NCI-H1436 treated with DMSO at 0.1 percent for 48 hours (cell line): Measurements from ENCODE around the gene RBFOX2.

Experiments used
- DNase-seq: peaks from one replicate; lab custom pipeline; 2025; lab: John Stamatoyannopoulos, UW

RBFOX2 gene

DNA sequence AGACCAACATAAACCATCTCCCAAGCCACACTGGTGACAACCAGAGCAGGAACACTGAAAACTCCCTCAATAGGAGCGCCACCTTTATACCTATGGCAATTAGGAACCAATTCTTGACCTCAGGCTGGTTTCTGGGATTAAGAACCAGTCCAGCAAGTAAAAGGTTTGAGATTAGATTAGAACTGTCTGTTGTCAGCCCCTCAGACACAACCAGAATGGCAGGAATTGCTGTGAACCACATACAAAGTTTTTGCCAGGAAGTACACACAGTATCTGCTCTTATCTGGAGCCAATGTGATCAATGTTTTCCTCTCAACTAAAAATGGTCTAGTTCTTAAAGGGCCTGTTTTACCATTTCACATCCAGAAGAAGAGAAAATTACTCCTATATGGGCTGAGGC, 55.2 kb downstream of the RBFOX2 start:
- no peak for DNase-seq

GRCh38 chr22:35972559-35972958, 56.1 kb downstream of the RBFOX2 start:
- DNase-seq, result no peak

GRCh38 chr22:35971456-35972119, 57.0 kb downstream of the RBFOX2 start:
- DNase-seq, result no peak

- DNase-seq, result no peak
These were observed 57.8 kb downstream of the RBFOX2 start for GRCh38 chr22:35970616-35971455.

DNA sequence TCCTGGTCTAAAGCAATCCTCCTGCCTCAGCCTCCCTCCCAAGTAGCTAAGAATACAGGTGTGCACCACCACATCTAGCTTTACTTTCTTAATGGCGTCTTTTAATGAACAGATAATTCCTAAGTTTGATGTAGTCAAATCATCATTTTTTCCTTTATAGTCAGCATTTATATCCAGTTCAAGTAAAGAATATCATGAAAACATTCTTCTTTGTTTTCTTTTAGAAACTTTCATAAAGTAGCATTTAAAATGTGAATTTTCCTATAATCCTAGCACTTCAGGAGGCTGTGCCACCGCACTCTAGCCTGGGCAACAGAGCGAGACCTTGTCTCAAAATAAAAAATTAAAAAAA, 61.6 kb downstream of the RBFOX2 start:
- DNase-seq, result no peak

DNA sequence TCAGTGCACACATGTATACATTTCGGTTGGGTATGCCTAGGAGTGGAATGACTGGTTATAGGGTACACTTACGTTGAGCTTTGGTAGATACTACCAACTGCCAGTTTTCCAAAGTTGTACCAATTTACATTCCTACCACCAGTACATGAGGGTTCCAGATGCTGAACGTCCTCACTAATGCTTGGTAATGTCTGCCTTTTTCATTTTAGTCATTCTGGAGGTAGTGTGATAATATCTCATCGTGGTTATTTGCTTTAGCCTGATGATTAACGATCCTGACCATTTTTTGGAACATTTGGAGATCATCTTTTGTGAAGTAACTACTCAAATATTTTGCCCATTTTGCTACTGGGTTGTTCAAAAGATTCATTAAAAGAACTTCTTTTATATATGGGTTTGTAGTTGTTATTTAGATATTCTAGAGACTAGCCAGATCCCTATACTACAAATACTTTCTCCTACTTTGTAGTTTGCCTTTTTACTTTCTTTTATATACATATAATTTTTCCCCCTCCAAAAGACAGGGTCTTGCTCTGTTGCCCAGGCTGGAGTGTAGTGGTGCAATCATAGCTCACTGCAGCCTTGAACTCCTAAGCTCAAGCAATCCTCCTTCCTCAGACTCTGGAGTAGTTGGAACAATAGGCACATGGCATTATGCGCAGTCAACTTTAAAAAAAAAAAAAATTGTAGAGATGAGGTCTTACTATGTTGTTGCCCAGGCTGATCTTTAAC, 62.1 kb downstream of the RBFOX2 start:
- DNase-seq, result no peak

DNA sequence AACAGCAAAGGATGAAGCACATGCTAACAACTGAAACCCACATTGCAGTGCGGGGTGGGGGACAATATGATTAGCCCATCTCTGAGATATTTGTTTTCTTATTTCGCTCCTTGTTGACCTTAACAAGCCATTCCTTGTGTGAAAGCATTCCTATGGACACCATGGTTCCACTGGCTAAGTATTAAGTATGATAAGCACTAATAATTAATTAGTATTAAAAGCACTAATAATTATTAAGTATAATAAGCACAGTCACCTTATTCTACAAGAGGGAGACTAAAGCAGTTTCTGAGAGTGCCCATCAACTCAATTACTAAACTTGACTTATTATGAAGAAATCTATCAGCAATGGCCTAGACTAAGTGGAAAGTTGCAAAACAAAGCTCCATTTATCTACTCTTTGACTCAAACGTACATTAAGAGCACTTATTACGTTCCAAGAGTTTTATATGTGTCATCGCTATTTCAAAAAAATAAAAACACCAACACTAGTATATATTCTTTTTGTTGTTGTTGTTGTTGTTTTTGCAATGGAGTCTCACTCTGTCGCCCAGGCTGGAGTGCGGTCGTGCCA, 65.3 kb downstream of the RBFOX2 start:
- no peak for DNase-seq

- no peak for DNase-seq
These were observed 66.9 kb downstream of the RBFOX2 start for GRCh38 chr22:35961480-35962295.

DNA sequence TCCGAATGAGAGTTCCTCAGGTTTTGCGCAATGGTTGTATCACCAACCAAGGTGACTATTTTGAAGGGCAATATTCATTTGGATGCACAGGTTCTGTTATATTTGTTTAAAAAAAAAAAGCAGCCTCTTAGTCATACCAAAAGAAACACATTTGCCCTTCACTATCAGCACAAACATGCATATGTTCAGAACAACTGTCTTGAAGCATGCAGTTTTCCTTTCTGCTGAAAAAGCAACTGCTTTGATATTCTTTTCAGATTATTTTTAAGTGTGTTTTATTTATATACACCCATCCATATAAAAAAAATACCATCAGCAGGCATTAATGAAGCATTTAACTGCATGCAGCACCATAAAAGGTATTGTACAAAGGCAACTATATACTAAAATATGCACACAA, 67.8 kb downstream of the RBFOX2 start:
- no peak for DNase-seq

DNA sequence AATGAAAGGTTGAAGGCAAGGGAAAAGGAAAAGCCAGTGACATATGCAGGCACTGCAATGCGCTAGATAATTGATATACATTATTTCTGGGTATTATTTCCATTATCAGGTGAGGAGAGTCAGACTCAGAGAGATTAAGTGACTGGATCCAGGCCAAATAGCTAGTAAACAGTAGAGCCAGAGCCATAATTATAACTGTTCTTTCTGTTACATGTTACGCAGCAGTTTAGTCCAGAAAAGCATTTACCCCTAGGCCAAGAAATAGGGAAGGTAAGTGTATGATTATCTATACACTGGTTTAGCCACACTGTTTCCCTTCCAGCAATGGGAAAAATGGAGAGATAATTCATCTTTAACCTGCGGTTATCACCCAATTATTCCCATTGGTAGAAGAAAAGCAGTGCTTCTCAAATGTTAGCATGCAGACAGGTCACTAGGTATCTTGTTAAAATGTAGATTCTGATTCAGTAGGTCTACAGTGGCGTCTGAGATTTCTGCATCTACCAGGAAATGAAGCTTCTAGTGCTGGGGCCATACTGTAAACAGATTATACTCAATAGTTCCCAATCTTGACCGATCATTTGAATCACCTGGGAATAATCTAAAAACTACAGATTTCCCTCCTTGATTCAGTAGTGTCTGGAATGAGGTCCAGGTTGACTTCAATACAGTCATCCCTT, 69.4 kb downstream of the RBFOX2 start:
- peak; percentile 20 for DNase-seq

- no peak for DNase-seq
These were observed 70.3 kb downstream of the RBFOX2 start for GRCh38 chr22:35958334-35958733.

GRCh38 chr22:35957589-35957988, 71.0 kb downstream of the RBFOX2 start:
- DNase-seq, result no peak

DNA sequence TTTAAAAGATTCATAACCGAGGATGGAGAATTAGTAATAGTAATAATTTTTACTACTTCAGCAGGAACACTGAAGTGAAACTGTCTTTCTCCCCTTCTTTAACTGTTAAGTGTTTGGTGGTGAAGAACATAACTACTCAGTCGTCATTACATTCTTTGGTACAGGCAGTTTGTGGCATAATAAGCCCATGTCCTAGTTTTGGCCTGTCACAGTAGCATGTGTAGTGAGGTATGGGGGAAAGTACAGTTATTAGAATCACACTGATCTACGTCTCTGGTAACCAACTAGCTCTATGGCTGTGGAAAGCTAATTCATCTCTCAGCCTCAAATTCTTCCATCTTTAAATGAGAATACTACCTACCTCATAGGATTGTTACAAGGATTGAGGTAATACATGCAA, 71.8 kb downstream of the RBFOX2 start:
- no peak for DNase-seq

- no peak for DNase-seq
These were observed 73.1 kb downstream of the RBFOX2 start for GRCh38 chr22:35955546-35955945.

DNA sequence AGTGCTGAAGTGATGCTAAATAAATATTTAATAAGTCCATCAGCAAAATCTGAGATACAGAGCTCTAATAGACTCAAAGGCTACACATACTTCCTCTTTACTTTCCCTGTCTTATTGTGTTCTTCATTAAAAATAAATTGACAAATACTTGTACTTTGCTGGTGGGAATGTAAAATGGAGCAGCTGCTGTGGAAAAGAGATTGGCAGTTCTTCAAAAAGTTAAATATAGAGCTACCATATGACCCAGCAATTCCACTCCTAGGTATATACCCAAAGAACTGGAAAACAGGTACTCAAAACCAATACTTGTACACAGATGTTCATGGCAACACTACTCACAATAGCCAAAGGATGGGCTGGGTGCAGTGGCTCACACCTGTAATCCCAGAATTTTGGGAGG, 76.0 kb downstream of the RBFOX2 start:
- DNase-seq, result no peak

- no peak for DNase-seq
These were observed 78.4 kb downstream of the RBFOX2 start for GRCh38 chr22:35950262-35950661.

DNA sequence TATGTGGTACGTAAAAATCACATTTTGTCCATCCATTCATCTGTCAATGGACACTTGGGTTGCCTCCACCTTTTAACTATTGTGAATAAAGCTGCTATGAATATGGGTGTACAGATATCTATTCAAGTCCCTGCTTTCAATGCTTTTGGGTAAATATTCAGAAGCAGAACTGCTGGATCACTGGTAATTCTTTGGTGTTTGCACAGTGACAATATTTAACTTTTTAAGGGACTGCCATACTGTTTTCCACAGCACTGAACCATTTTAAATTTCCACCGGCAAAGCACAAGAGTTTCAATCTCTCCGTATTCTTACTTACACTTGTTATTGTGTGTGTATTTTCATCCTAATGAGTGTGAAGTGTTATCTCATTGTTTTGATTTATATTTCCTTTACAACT, 79.4 kb downstream of the RBFOX2 start:
- DNase-seq, result no peak

- no peak for DNase-seq
These were observed 80.7 kb downstream of the RBFOX2 start for GRCh38 chr22:35947794-35948425.

GRCh38 chr22:35944458-35944857, 84.2 kb downstream of the RBFOX2 start:
- no peak for DNase-seq

DNA sequence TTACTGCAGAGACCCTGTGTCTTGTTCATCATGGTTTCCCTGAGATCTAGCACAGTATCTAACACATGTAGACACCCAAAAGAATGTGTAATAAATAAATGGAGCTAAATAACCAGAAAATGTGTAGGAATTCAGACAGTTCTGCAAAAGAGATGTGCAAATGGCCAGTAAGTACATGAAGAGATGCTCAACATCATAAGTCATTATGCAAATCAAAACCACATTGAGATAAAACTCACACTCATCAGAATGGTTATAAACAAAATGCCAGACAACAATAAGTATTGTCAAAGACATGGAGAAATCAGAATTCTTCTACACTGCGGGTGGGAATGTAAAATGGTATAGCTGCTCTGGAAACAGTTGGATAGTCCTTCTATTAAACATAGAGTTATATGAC, 88.5 kb downstream of the RBFOX2 start:
- DNase-seq, result no peak

- no peak for DNase-seq
These were observed 90.4 kb downstream of the RBFOX2 start for GRCh38 chr22:35938226-35938625.
